AG08395 (cell line): ENCODE data around the gene RNF187.

Experiments used
- DNase-seq: peaks from one replicate; pipeline ENCODE4 v3.0.0; 2012; ENCODE audit warnings: mixed read lengths, low spot score

The RNF187 gene

GRCh38 chr1:228544921-228545591 lies 57.9 kb downstream of the RNF187 start:
- DNase-seq = no peak
